Measurements from ENCODE around the gene PURB. TPM values are rescaled to one million over a fixed set of nuclear protein-coding genes. Genes with fewer than 3 reads are reported as not detected.
A peak's percentile ranks its signal among the peaks of the same experiment; 100 is the strongest.
"Not testable (repeated sequence)": the region's sequence is repeated elsewhere in the genome, so short reads cannot be mapped to it uniquely, and the experiment has no call there.

The PURB gene
- total and polyA plus RNA-seq, 10 of the 15 experiments (the other 5 are each of a cell fraction or from before 2014, with no cell fraction given) = 0.77 to 18.6 (median 8.9) TPM

DNA sequence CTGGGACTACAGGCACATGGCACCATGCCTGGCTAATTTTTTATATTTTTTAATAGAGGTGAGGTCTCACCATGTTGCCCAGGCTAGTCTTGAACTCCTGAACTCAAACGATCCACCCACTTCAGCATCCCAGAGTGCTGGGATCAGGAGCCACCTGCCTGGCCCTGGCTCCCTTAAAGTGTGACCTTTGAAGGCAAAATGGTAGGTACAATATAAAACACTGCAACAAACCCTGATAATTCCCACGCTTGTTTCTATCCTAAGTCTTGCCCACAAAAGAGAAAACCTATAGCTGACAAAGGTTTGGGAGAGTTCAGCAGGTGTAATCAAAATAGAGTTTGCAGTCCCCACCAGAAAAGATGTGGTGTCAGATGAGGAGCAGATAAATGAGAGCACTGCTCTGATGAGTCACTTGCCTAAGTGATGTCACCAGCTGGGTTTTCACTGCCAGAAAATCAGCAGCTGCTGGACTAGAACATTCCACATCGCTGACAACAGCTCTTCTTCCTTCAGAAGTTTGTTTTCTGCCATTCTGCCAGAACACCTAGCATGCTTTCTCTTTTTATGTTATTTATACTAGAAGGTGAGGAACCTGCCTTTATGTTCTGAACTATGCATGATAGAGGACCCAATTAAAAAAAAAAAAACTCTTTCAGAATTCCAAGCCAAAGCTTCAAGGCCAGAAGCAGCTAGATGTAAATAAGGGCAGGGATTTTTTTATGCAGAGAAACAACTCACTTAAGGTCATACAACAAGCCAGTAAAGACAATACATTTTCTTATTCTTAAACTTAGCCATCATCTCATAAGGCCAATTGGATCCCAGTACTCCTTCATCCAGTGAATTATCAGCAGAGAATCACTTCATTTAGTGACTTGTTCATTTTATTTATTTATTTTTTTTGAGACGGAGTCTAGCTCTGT is 18.0 kb downstream of the PURB start:
- TF ChIP-seq SUPT20H (IDR thresholded peaks at IDR 0.05; ENCODE audit: borderline replicate concordance, control insufficient read depth, low read depth, low read length) (no peak), ZNF274 (IDR thresholded peaks at IDR 0.05; ENCODE audit: insufficient read depth, insufficient read length) (no peak), BHLHE40 (IDR thresholded peaks at IDR 0.05; ENCODE audit: borderline replicate concordance in 1 of 2, low read depth in 2 of 2, low read length in 1 of 2) (no peak), SIN3A (IDR thresholded peaks at IDR 0.05; ENCODE audit: low read depth, low read length) (no peak), SMAD1 (IDR thresholded peaks at IDR 0.05; ENCODE audit: low read depth, partially characterized antibody) (no peak), ZNF384 (IDR thresholded peaks at IDR 0.05; ENCODE audit: borderline replicate concordance, low read depth, low read length) (no peak), NFYA (IDR thresholded peaks at IDR 0.05; ENCODE audit: borderline replicate concordance, low read depth, low read length) (no peak)
- TF ChIP-seq, protein P1, sequence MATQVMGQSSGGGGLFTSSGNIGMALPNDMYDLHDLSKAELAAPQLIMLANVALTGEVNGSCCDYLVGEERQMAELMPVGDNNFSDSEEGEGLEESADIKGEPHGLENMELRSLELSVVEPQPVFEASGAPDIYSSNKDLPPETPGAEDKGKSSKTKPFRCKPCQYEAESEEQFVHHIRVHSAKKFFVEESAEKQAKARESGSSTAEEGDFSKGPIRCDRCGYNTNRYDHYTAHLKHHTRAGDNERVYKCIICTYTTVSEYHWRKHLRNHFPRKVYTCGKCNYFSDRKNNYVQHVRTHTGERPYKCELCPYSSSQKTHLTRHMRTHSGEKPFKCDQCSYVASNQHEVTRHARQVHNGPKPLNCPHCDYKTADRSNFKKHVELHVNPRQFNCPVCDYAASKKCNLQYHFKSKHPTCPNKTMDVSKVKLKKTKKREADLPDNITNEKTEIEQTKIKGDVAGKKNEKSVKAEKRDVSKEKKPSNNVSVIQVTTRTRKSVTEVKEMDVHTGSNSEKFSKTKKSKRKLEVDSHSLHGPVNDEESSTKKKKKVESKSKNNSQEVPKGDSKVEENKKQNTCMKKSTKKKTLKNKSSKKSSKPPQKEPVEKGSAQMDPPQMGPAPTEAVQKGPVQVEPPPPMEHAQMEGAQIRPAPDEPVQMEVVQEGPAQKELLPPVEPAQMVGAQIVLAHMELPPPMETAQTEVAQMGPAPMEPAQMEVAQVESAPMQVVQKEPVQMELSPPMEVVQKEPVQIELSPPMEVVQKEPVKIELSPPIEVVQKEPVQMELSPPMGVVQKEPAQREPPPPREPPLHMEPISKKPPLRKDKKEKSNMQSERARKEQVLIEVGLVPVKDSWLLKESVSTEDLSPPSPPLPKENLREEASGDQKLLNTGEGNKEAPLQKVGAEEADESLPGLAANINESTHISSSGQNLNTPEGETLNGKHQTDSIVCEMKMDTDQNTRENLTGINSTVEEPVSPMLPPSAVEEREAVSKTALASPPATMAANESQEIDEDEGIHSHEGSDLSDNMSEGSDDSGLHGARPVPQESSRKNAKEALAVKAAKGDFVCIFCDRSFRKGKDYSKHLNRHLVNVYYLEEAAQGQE (IDR thresholded peaks at IDR 0.05; ENCODE audit: low read depth, low read length) = no peak
- no TSS peak for BruUV-seq (replicated peaks)
- Histone ChIP-seq H3K36me3 (ENCODE audit: control insufficient read depth in 2 of 2, insufficient read depth in 2 of 2, low read length in 1 of 2) (no peaks in the 10 kb centered on the region), H3K4me2 (ENCODE audit: control insufficient read depth, insufficient read depth) (no peak overlapping the region), H3K4me3 (no peak overlapping the region), H3K27ac (ENCODE audit: control insufficient read depth, insufficient read depth) (no peak overlapping the region), H3K79me2 (ENCODE audit: control insufficient read depth, insufficient read depth, low read length) (no peaks in the 10 kb centered on the region), H3K9ac (ENCODE audit: control insufficient read depth, insufficient read depth, low read length) (no peak overlapping the region), H2AFZ (ENCODE audit: control insufficient read depth, low read depth, low read length) (no peak overlapping the region), H3K4me1 (ENCODE audit: control insufficient read depth, insufficient read depth, low read length) (no peaks in the 10 kb centered on the region), H3K9me3 (replicated peaks; ENCODE audit: control insufficient read depth, insufficient read depth, low read length) (no peaks in the 10 kb centered on the region; the same call in 2 of the 3 replicates), H4K20me1 (ENCODE audit: control insufficient read depth, insufficient read depth) (no peaks in the 10 kb centered on the region), H3K27me3 (replicated peaks in 1 of 2; ENCODE audit: control insufficient read depth in 2 of 2, insufficient read depth in 2 of 2, low read length in 1 of 2) (no peaks in the 10 kb centered on the region; a peak in 1 of 4 replicates)
- ATAC-seq = 0 out of 3 replicates have a peak, but pooled peaks have one; percentile 18
- DNase-seq (ENCODE audit: low read depth, low spot score) = no peak
- ChIA-PET SMC1A (ENCODE audit: uncharacterized antibody, unreplicated experiment) (interaction anchor here (1.0 to 1.1 kb wide), 2 partner anchors 15 to 48 kb away, joined by 3 read pairs; no protein-coding TSS in a partner anchor), CTCF (interaction anchor here (0.7 to 3.2 kb wide), 4 partner anchors 9 to 268 kb away, joined by 3 to 12 read pairs (median 6); no protein-coding TSS in a partner anchor), POLR2A (interaction anchor here (0.7 to 1.4 kb wide), 2 partner anchors 9 to 289 kb away, joined by 3 to 4 read pairs; no protein-coding TSS in a partner anchor), RAD21 (ENCODE audit: unreplicated experiment) (interaction anchor here (1.5 kb wide), 1 partner anchor 13 kb away, joined by 3 read pairs; no protein-coding TSS in a partner anchor)
- intact Hi-C loops (cut with micrococcal nuclease; ENCODE audit: unreplicated experiment) (no loop called here), in situ Hi-C loops (cut with MboI) (no loop called here)
- 37% methylated on average over 4 of the region's 4 CpGs for WGBS (ENCODE audit: insufficient coverage, insufficient replicate concordance, low lambda C conversion rate, missing lambda C conversion rate)
- no peak for FAIRE-seq

DNA sequence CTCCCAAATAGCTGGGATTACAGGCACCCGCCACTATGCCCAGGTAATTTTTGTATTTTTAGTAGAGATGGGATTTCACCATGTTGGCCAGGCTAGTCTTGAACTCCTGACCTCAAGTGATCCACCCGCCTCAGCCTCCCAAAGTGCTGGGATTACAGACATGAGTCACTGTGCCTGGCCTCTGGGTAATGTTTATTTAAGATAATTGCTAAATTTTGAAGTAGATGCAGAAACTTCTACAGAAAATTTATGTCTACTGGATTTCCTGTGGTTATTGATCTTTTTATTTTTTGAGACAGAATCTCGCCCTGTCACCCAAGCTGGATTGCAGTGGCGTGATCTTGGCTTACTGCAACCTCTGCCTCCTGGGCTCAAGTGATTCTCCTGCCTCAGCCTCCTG is 23.4 kb downstream of the PURB start:
- H2AFZ ChIP-seq (ENCODE audit: control insufficient read depth, low read depth, low read length); H3K79me2 ChIP-seq (ENCODE audit: control insufficient read depth, insufficient read depth, low read length); H3K9me3 ChIP-seq (replicated peaks; ENCODE audit: control insufficient read depth, insufficient read depth, low read length); H3K4me1 ChIP-seq (ENCODE audit: control insufficient read depth, insufficient read depth, low read length); H3K4me3 ChIP-seq; H4K20me1 ChIP-seq (ENCODE audit: control insufficient read depth, insufficient read depth); BruUV-seq (replicated peaks); H3K36me3 ChIP-seq (ENCODE audit: control insufficient read depth in 2 of 2, insufficient read depth in 2 of 2, low read length in 1 of 2); H3K4me2 ChIP-seq (ENCODE audit: control insufficient read depth, insufficient read depth); FAIRE-seq; DNase-seq (ENCODE audit: low read depth, low spot score); H3K27ac ChIP-seq (ENCODE audit: control insufficient read depth, insufficient read depth); ATAC-seq; intact Hi-C loops (cut with micrococcal nuclease; ENCODE audit: unreplicated experiment); H3K27me3 ChIP-seq (replicated peaks in 1 of 2; ENCODE audit: control insufficient read depth in 2 of 2, insufficient read depth in 2 of 2, low read length in 1 of 2); H3K9ac ChIP-seq (ENCODE audit: control insufficient read depth, insufficient read depth, low read length); POLR2A ChIA-PET; in situ Hi-C loops (cut with MboI): not testable (repeated sequence)
- ChIA-PET SMC1A (ENCODE audit: uncharacterized antibody, unreplicated experiment) (interaction anchor here (0.7 to 10.3 kb wide), 6 partner anchors 14 to 112 kb away, joined by 3 to 138 read pairs (median 4); partner anchors contain the start of gene PURB), CTCF (interaction anchor here (2.5 to 13.1 kb wide), 2 partner anchors 59 to 274 kb away, joined by 11 to 145 read pairs; no protein-coding TSS in a partner anchor), RAD21 (ENCODE audit: unreplicated experiment) (interaction anchor here (1.2 kb wide), 1 partner anchor 10 kb away, joined by 4 read pairs; no protein-coding TSS in a partner anchor)
- 38% methylated on average over 4 of the region's 4 CpGs for WGBS (ENCODE audit: insufficient coverage, insufficient replicate concordance, low lambda C conversion rate, missing lambda C conversion rate)
